ENCODE results near the gene TRRAP.

Gene TRRAP

GRCh38 chr7:98990356-98990755, 112.0 kb downstream of the TRRAP start:
- DNase-seq (ENCODE audit: low read depth in 2 of 2): no peak

- DNase-seq (ENCODE audit: low read depth in 2 of 2): no peak
Measured at GRCh38 chr7:98991141-98991540, 112.8 kb downstream of the TRRAP start.

DNA sequence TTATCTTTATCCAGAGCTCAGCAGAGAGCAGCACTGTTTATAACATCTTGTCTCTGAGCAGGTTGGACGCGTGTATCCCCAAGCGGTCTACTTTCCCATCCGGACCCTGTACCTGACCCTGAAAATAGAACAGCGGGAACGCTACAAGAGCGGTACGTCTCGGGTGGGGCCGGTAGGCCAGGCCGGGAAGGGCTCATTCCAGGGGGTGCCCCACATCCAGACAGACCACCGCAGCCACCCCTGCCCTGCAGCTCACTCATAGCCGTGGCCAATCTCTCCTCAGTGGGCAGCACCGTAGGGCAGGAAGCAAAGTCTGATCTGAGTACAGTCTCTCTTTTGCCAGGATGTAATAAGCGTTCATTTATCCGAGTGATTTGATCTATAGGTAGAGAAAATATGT, 113.7 kb downstream of the TRRAP start:
- no peak for DNase-seq (ENCODE audit: low read depth in 2 of 2)

DNA sequence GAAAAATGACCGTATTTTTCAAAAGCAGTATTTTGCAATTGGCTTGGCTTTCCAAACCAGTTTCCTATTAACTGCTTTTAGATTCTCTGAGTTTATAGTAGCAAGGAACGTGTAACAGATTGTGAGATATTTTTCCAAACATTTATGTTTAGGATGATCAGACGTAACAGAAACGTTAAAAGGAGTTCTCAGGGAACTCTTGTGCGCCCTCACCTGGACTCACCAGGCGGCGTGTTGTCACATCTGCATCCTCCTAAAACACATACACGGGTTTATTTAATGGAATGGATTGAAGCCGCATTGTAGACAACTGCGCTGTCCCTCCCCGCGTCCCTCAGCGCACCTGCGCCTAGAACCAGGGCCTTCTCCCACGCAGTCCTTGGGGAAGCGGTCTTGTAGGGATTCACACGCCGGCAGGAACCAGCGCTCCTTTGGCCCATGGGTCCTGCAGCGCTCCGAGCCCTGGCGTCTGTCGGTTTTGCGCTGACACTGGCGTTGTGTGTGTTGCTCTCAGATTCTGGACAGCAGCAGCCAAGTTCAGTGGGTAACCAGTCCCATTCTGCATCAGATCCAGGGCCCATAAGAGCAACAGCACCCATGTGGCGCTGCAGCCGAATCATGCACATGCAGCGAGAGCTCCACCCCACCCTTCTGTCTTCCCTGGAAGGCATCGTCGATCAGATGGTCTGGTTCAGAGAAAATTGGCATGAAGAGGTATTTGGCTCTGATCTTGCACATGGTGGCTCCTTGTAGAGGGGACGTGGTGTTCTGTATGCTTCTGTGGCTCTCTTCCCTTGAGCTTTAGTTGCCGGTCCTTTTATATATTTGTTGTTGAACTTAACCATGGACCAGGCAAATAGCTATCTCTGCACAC, 114.9 kb downstream of the TRRAP start:
- no peak for DNase-seq (ENCODE audit: low read depth in 2 of 2)

- no peak for DNase-seq (ENCODE audit: low read depth in 2 of 2)
Measured at GRCh38 chr7:98994046-98994944, 116.0 kb downstream of the TRRAP start.

DNA sequence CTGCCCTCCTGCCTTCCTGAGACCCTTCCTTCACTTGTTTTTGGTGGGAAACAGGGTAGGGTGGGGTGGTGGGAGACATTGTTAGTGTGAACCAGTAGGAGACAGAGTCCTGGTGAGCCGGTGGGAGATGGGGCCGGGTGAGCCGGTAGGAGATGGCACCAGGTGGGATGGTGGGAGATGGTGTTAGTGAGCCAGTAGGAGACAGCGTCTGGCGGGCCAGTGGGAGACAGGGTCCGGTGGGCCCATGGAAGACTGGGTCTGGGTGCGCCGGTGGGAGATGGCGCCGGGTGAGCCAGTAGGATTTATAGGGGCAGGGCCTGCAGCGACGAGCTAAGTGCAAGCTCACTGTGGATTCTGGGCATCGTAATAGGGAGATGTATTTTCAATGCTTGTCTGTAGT, 116.8 kb downstream of the TRRAP start:
- DNase-seq (ENCODE audit: low read depth in 2 of 2): no peak

DNA sequence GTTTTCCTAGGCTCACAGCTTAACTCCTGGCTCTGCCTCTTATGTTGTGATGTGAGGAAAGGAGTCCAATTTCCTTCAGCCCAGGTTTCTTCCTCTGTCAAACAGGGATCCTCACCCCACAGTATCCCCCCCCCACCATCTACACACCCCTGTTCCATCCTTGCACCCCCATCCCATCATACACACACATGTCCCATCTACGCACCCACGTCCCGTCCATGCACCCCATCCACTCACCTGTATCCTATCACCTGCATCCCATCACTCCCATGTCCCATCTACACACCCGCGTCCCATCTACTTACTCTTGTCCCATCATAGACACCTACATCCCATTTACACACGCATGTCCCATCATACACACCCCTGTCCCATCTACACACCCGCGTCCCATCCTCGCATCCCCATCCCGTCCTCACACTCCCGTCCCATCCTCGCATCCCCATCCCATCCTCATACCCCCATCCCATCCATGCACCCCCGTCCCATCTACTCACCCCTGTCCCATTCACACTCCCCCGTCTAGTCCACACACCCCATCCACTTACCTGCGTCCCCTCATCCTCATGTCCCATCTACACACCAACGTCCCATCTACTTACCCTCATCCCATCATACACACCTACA, 117.3 kb downstream of the TRRAP start:
- no peak for DNase-seq (ENCODE audit: low read depth in 2 of 2)

DNA sequence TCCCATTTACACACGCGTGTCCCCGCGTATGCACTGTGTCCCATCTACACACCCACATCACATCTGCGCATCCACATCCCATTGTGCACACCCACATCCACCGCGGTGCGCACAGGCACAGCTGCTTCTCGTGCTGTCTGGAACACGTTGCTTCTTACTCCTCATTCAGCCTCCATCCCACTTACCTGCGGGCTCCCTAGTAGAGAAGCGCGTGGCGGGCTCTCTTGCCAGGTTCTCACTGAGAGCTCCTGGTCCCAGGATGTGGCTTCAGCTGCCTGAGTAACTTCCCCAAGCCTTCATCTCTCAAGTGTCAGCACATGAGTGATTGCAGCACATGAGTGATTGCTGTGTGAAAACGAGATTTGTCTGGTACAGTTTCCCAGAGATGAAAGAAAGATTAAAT, 117.8 kb downstream of the TRRAP start:
- DNase-seq (ENCODE audit: low read depth in 2 of 2): no peak

DNA sequence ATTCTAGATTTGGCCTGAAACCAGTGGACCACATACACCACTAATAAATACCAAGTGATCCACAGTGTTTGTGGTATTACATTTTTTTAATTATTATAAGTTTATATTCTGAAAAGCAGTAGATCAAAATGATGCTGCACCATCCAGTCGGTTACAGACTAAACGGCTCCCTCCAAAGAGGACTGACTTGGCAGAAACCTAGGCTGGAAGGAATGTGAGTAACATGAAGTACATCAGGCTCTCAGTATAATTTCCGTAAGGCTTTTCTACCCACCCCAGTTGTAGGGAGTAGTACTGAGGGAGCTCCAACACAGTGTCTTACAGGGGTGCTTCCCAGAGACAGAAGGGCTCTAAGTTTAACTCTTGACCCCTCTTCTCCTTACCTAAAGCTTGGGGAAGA, 119.5 kb downstream of the TRRAP start:
- DNase-seq (ENCODE audit: low read depth in 2 of 2): no peak

- no peak for DNase-seq (ENCODE audit: low read depth in 2 of 2)
Measured at GRCh38 chr7:98998821-98999725, 120.7 kb downstream of the TRRAP start.

GRCh38 chr7:99000196-99000903, 122.0 kb downstream of the TRRAP start:
- DNase-seq (ENCODE audit: low read depth in 2 of 2): no peak

DNA sequence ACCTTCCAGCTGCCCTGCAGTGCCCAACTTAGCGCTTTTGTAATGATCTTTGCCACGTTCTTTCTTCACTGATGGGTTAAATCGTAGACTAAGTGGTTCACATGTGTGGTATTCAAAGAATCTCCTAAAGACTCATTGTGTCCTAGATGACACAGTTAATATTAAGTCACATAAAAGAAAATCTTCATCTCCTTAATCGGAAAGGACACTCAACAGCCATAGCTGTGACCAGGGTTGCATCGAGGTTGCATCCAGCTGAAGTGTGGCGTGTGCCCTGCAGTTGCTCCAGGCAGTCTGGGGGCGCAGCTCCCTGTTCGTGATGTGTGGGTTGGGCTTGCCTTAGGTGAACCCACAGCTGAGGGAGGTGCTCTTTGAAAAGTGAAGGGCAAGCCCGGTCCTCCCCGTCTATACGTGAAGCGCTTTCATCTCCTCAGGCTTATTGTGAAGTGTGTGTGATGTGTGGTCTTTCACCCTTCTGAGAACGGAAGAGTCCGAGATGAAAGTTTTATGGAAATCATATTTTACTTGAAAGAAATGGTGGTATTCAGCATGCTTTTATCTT, 122.7 kb downstream of the TRRAP start:
- DNase-seq (ENCODE audit: low read depth in 2 of 2): no peak

- DNase-seq (ENCODE audit: low read depth in 2 of 2): no peak
Measured at GRCh38 chr7:99001482-99002147, 123.3 kb downstream of the TRRAP start.

- no peak for DNase-seq (ENCODE audit: low read depth in 2 of 2)
Measured at GRCh38 chr7:99002148-99002826, 124.0 kb downstream of the TRRAP start.

GRCh38 chr7:99002827-99003212, 124.5 kb downstream of the TRRAP start:
- DNase-seq (ENCODE audit: low read depth in 2 of 2): no peak

DNA sequence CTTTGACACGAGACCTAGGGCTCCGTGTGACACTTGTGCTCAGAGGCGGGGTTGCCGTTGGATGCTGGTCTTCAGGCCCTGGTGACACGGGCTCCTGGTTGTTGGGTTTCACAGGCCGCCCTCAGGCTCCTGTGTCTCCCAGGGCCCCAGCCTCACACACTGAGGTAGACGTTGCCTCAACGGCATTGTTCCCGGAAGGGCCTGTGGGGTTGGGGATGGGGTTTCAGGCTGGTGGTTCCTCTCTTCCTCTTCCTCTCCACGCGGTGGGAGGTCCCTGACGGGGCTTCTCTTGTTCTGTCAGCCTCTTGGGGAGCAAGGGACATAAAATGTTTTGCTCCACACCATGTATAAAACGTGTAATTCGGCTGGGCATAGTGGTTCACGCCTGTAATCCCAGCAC, 125.1 kb downstream of the TRRAP start:
- no peak for DNase-seq (ENCODE audit: low read depth in 2 of 2)

- DNase-seq (ENCODE audit: low read depth in 2 of 2): no peak
Measured at GRCh38 chr7:99004216-99004615, 125.9 kb downstream of the TRRAP start.

- no peak for DNase-seq (ENCODE audit: low read depth in 2 of 2)
Measured at GRCh38 chr7:99004781-99005500, 126.6 kb downstream of the TRRAP start.

DNA sequence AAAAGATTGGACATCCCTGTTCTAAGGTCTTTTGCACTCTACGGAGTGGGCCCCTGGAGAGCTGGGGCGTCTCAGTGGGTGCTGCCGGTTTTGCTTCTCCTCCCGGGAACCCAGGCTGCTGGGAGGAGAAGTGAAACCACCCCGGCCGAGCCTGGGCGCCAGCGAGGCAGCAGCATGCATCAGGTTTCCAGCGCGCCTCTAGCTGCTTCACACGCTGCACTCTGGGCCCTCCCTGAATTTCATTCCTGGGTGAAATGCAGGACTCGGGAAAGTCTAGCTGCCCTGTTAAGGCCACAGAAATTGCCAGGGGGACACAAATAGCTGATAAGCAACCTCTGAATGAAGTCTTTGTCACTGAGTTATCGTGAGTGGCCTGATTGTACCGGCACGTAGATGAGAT, 127.4 kb downstream of the TRRAP start:
- DNase-seq (ENCODE audit: low read depth in 2 of 2): no peak

Data from stimulated activated CD8-positive, alpha-beta memory T cell treated with anti-CD3 and anti-CD28 coated beads, Interleukin-15, amount 100 ng/mL, for 4 hours (primary cell).